HEK293 (cell line): Measurements from ENCODE around the gene RHOB.

ENCODE experiments used
- ATF2 ChIP-seq: fragments of 450-650 bp; formaldehyde crosslinking; IDR thresholded peaks from 2 replicates; pipeline ENCODE4 v1.5.1; 2016; ENCODE audit warnings: missing biosample characterization, missing genetic modification characterization, low read depth
- CTCF ChIP-seq: fragments of 450-650 bp; formaldehyde crosslinking; IDR thresholded peaks from 2 replicates; pipeline ENCODE4 v1.5.1; 2016; ENCODE audit warnings: missing biosample characterization, missing genetic modification characterization
- ZNF792 ChIP-seq: fragments of 450-650 bp; formaldehyde crosslinking; IDR thresholded peaks from 2 replicates; pipeline ENCODE4 v1.5.1; 2016; ENCODE audit warnings: missing biosample characterization, missing genetic modification characterization

- no peak for TF ChIP-seq ZNF792 (tag by site-specific recombination)
- TF ChIP-seq CTCF (tag by site-specific recombination) = no peak
- TF ChIP-seq ATF2 (tag by site-specific recombination) = no peak
Observed at GRCh38 chr2:20473128-20473527, 26.3 kb downstream of the RHOB start.
